ENCODE results near the gene DLG5.
"Not testable (repeated sequence)": the region's sequence is repeated elsewhere in the genome, so short reads cannot be mapped to it uniquely, and the experiment has no call there.

DLG5 gene

GRCh38 chr10:77768039-77768438, 158.5 kb downstream of the DLG5 start:
- Histone ChIP-seq H3K4me3 (replicated peaks; ENCODE audit: low read depth, low read length) (no peak overlapping the region), H3K27me3 (replicated peaks; ENCODE audit: control insufficient read depth, insufficient read depth, low read length) (no peaks in the 10 kb centered on the region), H3K36me3 (ENCODE audit: control insufficient read depth, insufficient read depth, low read length) (no peaks in the 10 kb centered on the region)
- DNase-seq (ENCODE audit: extremely low read depth, insufficient read length), result no peak
- TF ChIP-seq CTCF (IDR thresholded peaks at IDR 0.05; ENCODE audit: insufficient read depth, low read length, poor library complexity, severe bottlenecking), result no peak

GRCh38 chr10:77763453-77764430, 162.8 kb downstream of the DLG5 start:
- H3K36me3 ChIP-seq (ENCODE audit: control insufficient read depth, insufficient read depth, low read length), result no peaks in the 10 kb centered on the region
- no peak overlapping the region for H3K4me3 ChIP-seq (replicated peaks; ENCODE audit: low read depth, low read length)
- no peaks in the 10 kb centered on the region for H3K27me3 ChIP-seq (replicated peaks; ENCODE audit: control insufficient read depth, insufficient read depth, low read length)
- DNase-seq (ENCODE audit: extremely low read depth, insufficient read length), result no peak
- TF ChIP-seq CTCF (IDR thresholded peaks at IDR 0.05; ENCODE audit: insufficient read depth, low read length, poor library complexity, severe bottlenecking), result no peak

- not testable (repeated sequence) for H3K4me3 ChIP-seq (replicated peaks; ENCODE audit: low read depth, low read length); H3K27me3 ChIP-seq (replicated peaks; ENCODE audit: control insufficient read depth, insufficient read depth, low read length); DNase-seq (ENCODE audit: extremely low read depth, insufficient read length); H3K36me3 ChIP-seq (ENCODE audit: control insufficient read depth, insufficient read depth, low read length)
These were observed 168.1 kb downstream of the DLG5 start for GRCh38 chr10:77758406-77758805.

GRCh38 chr10:77756319-77757232, 170.0 kb downstream of the DLG5 start:
- H3K4me3 ChIP-seq (replicated peaks; ENCODE audit: low read depth, low read length), result no peak overlapping the region
- peak; percentile 82 for TF ChIP-seq CTCF (IDR thresholded peaks at IDR 0.05; ENCODE audit: insufficient read depth, low read length, poor library complexity, severe bottlenecking)
- H3K27me3 ChIP-seq (replicated peaks; ENCODE audit: control insufficient read depth, insufficient read depth, low read length), result no peaks in the 10 kb centered on the region
- no peak for DNase-seq (ENCODE audit: extremely low read depth, insufficient read length)
- no peaks in the 10 kb centered on the region for H3K36me3 ChIP-seq (ENCODE audit: control insufficient read depth, insufficient read depth, low read length)

GRCh38 chr10:77746047-77746707, 180.4 kb downstream of the DLG5 start:
- no peak for TF ChIP-seq CTCF (IDR thresholded peaks at IDR 0.05; ENCODE audit: insufficient read depth, low read length, poor library complexity, severe bottlenecking)
- Histone ChIP-seq H3K4me3 (replicated peaks; ENCODE audit: low read depth, low read length) (no peak overlapping the region), H3K36me3 (ENCODE audit: control insufficient read depth, insufficient read depth, low read length) (no peaks in the 10 kb centered on the region), H3K27me3 (replicated peaks; ENCODE audit: control insufficient read depth, insufficient read depth, low read length) (no peaks in the 10 kb centered on the region; the same call in 1 of the 2 replicates)
- DNase-seq (ENCODE audit: extremely low read depth, insufficient read length), result no peak

All from GM06990 (cell line).